ENCODE results near the gene SYT15.
"Not testable (repeated sequence)": the region's sequence is repeated elsewhere in the genome, so short reads cannot be mapped to it uniquely, and the experiment has no call there.

- TF ChIP-seq CTCF (IDR thresholded peaks at IDR 0.05); EZH2 (IDR thresholded peaks at IDR 0.05; ENCODE audit: borderline replicate concordance, insufficient read depth, low read depth, low read length, poor library complexity, severe bottlenecking): not testable (repeated sequence)
Observed at GRCh38 chr10:46578474-46579178, at the start of gene SYT15.
